PC-9 (cell line): Measurements from ENCODE around the gene OR2J3.

Experiments used
- EZH2 ChIP-seq: fragments of 200-600 bp; sonication (generic); IDR thresholded peaks from 2 replicates; pipeline ENCODE4 v1.8.0; 2017; ENCODE audit warnings: antibody characterized with exemption, low read depth
- TF ChIP-seq, protein P1 (sequence below): fragments of 200-600 bp; sonication (generic); conservative IDR thresholded peaks from 2 replicates; pipeline ENCODE4 v1.6.1; 2017; ENCODE audit warnings: mixed run types, antibody characterized with exemption, mild to moderate bottlenecking, moderate library complexity

DNA sequence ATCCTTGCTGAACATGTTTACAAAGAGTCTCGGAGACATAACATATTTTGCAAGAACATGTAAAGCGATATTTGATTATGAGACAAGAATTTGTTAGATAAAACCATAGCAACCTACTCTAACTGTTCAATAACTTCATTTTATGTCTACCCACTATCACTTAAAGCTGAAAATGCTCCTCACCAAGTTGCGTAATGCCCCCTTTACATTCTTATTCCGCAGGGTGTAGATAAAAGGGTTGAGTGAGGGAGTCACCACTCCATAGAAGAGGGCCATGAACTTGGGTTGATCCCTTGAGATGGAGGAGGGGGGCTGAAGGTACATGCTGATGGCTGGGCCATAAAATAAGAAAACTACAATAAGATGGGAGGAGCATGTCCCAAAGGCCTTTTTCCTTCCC lies 29.9 kb downstream of the OR2J3 start:
- TF ChIP-seq, protein P1, sequence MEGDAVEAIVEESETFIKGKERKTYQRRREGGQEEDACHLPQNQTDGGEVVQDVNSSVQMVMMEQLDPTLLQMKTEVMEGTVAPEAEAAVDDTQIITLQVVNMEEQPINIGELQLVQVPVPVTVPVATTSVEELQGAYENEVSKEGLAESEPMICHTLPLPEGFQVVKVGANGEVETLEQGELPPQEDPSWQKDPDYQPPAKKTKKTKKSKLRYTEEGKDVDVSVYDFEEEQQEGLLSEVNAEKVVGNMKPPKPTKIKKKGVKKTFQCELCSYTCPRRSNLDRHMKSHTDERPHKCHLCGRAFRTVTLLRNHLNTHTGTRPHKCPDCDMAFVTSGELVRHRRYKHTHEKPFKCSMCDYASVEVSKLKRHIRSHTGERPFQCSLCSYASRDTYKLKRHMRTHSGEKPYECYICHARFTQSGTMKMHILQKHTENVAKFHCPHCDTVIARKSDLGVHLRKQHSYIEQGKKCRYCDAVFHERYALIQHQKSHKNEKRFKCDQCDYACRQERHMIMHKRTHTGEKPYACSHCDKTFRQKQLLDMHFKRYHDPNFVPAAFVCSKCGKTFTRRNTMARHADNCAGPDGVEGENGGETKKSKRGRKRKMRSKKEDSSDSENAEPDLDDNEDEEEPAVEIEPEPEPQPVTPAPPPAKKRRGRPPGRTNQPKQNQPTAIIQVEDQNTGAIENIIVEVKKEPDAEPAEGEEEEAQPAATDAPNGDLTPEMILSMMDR, result no peak
- TF ChIP-seq EZH2, result no peak
